BE2C (cell line): ENCODE data around the gene DYRK1B.
A peak's percentile ranks its signal among the peaks of the same experiment; 100 is the strongest.

ENCODE experiments used
- DNase-seq: peaks from one replicate; pipeline ENCODE4 v3.0.0-alpha.2; 2020
- H3K27me3 ChIP-seq: fragments of 250-450 bp; sonication (Bioruptor Pico); 2 replicates; pipeline ENCODE4 v1.5.1; 2020; ENCODE audit warnings: mild to moderate bottlenecking
- H3K36me3 ChIP-seq: fragments of 250-450 bp; sonication (Bioruptor Pico); 2 replicates; pipeline ENCODE4 v1.5.1; 2020; ENCODE audit warnings: mild to moderate bottlenecking
- H3K4me1 ChIP-seq: fragments of 250-450 bp; sonication (Bioruptor Pico); 2 replicates; pipeline ENCODE4 v1.5.1; 2020
- H3K4me3 ChIP-seq: 2 replicates; pipeline ENCODE4 v1.5.1; 2011; ENCODE audit warnings: low read depth, low read length
- H3K9me3 ChIP-seq: fragments of 250-450 bp; sonication (Bioruptor Pico); 2 replicates; pipeline ENCODE4 v1.5.1; 2020
- TF ChIP-seq, protein P1 (sequence below): IDR thresholded peaks from 2 replicates; pipeline ENCODE4 v1.5.1; 2012; ENCODE audit warnings: mild to moderate bottlenecking, low read depth, low read length

Gene DYRK1B

DNA sequence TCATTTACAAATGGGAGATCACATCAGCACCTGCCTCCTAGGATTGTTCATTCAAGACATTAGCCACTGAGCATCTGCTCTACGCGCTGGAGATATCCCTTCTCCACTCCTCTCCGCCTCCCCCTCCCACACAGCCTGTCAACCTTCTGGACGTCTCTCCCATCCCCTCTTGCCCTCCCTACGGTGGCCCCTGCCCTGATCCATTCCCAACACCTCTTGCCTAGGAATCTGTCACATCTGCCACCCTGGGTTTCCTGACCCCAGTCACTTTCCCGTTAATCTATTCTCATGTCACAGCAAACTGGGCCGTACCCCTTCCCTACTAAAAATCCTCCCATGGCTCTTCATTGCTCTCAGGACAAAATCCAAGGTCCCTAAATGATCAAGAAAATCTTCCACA, 10.3 kb downstream of the DYRK1B start:
- Histone ChIP-seq H3K4me3 (peak overlapping the region; percentile 83), H3K4me1 (peaks cover 4% of the 10 kb centered on the region; the same call in 1 of the 2 replicates), H3K36me3 (peaks cover 21% of the 10 kb centered on the region), H3K9me3 (no peaks in the 10 kb centered on the region), H3K27me3 (no peaks in the 10 kb centered on the region)
- TF ChIP-seq, protein P1, sequence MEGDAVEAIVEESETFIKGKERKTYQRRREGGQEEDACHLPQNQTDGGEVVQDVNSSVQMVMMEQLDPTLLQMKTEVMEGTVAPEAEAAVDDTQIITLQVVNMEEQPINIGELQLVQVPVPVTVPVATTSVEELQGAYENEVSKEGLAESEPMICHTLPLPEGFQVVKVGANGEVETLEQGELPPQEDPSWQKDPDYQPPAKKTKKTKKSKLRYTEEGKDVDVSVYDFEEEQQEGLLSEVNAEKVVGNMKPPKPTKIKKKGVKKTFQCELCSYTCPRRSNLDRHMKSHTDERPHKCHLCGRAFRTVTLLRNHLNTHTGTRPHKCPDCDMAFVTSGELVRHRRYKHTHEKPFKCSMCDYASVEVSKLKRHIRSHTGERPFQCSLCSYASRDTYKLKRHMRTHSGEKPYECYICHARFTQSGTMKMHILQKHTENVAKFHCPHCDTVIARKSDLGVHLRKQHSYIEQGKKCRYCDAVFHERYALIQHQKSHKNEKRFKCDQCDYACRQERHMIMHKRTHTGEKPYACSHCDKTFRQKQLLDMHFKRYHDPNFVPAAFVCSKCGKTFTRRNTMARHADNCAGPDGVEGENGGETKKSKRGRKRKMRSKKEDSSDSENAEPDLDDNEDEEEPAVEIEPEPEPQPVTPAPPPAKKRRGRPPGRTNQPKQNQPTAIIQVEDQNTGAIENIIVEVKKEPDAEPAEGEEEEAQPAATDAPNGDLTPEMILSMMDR = no peak
- DNase-seq = no peak

DNA sequence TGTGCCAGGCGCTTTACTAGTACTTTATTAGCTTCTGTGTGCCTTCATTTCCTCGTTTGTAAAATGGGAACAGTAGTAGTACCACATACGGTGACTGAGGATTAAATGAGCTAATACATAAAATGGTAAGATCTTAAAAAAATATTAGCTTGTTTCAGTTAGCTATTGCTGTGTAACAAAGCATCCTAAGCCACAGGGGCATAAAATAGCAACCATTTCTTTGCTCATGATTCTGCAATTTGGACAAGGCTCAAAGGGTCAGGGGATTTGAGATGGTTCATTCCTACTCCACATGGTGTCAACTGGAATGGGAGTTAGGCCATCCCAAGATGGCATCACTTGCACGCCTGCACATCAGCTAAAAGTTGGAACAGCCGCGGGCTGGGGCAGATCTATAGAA, 13.3 kb downstream of the DYRK1B start:
- no peak for DNase-seq
- TF ChIP-seq, protein P1 = no peak
- Histone ChIP-seq H3K4me1 (peaks cover 4% of the 10 kb centered on the region; the same call in 1 of the 2 replicates), H3K4me3 (no peak overlapping the region), H3K36me3 (peaks cover 2% of the 10 kb centered on the region), H3K27me3 (no peaks in the 10 kb centered on the region), H3K9me3 (no peaks in the 10 kb centered on the region)

DNA sequence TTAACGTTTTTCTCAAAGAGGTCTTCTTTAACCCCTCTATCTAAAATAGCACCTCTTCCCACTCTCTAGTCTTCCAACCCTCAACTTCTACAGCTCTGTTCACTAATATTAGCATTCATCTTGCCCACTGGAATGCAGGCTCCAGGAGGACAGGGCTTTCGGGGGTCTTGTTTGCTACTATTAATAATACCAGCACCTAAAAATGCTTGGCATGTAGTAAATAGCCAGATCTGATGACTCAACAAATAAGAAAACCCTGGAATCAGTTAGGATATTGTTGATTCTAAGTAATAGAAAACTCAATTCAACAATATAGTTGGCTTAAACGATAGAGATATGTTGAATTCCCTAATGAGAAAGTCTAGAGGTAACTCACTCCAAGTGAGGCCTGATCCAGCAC, 14.2 kb downstream of the DYRK1B start:
- DNase-seq = no peak

GRCh38 chr19:39818626-39819097, 15.3 kb downstream of the DYRK1B start:
- TF ChIP-seq, protein P1 = no peak
- Histone ChIP-seq H3K36me3 (no peaks in the 10 kb centered on the region), H3K4me1 (no peaks in the 10 kb centered on the region), H3K4me3 (no peak overlapping the region), H3K9me3 (no peaks in the 10 kb centered on the region), H3K27me3 (no peaks in the 10 kb centered on the region)
- no peak for DNase-seq

More for the DNA sequence above, 14.2 kb downstream of the DYRK1B start:
- TF ChIP-seq, protein P1 = no peak
- H3K9me3 ChIP-seq = no peaks in the 10 kb centered on the region
- H3K4me3 ChIP-seq = no peak overlapping the region
- H3K27me3 ChIP-seq = no peaks in the 10 kb centered on the region
- no peaks in the 10 kb centered on the region for H3K36me3 ChIP-seq
- H3K4me1 ChIP-seq = peaks cover under 1% of the 10 kb centered on the region; the same call in 1 of the 2 replicates

GRCh38 chr19:39817888-39818561, 15.9 kb downstream of the DYRK1B start:
- Histone ChIP-seq H3K36me3 (no peaks in the 10 kb centered on the region), H3K27me3 (no peaks in the 10 kb centered on the region), H3K4me1 (no peaks in the 10 kb centered on the region), H3K4me3 (no peak overlapping the region), H3K9me3 (no peaks in the 10 kb centered on the region)
- no peak for DNase-seq
- TF ChIP-seq, protein P1 = no peak

- H3K4me1 ChIP-seq = no peaks in the 10 kb centered on the region
- peaks cover 3% of the 10 kb centered on the region; the same call in 1 of the 2 replicates for H3K27me3 ChIP-seq
- TF ChIP-seq, protein P1 = no peak
- no peaks in the 10 kb centered on the region for H3K9me3 ChIP-seq
- no peak for DNase-seq
- H3K36me3 ChIP-seq = no peaks in the 10 kb centered on the region
- no peak overlapping the region for H3K4me3 ChIP-seq
These were observed 17.5 kb downstream of the DYRK1B start for GRCh38 chr19:39816287-39817048.
